BE2C (cell line): ENCODE data around the gene NHP2.

ENCODE experiments used
- DNase-seq: peaks from one replicate; pipeline ENCODE4 v3.0.0-alpha.2; 2020
- H3K27me3 ChIP-seq: fragments of 250-450 bp; sonication (Bioruptor Pico); 2 replicates; pipeline ENCODE4 v1.5.1; 2020; ENCODE audit warnings: mild to moderate bottlenecking
- H3K36me3 ChIP-seq: fragments of 250-450 bp; sonication (Bioruptor Pico); 2 replicates; pipeline ENCODE4 v1.5.1; 2020; ENCODE audit warnings: mild to moderate bottlenecking
- H3K4me1 ChIP-seq: fragments of 250-450 bp; sonication (Bioruptor Pico); 2 replicates; pipeline ENCODE4 v1.5.1; 2020
- H3K4me3 ChIP-seq: 2 replicates; pipeline ENCODE4 v1.5.1; 2011; ENCODE audit warnings: low read depth, low read length
- H3K9me3 ChIP-seq: fragments of 250-450 bp; sonication (Bioruptor Pico); 2 replicates; pipeline ENCODE4 v1.5.1; 2020
- TF ChIP-seq, protein P1 (sequence below): IDR thresholded peaks from 2 replicates; pipeline ENCODE4 v1.5.1; 2012; ENCODE audit warnings: mild to moderate bottlenecking, low read depth, low read length

NHP2 gene

DNA sequence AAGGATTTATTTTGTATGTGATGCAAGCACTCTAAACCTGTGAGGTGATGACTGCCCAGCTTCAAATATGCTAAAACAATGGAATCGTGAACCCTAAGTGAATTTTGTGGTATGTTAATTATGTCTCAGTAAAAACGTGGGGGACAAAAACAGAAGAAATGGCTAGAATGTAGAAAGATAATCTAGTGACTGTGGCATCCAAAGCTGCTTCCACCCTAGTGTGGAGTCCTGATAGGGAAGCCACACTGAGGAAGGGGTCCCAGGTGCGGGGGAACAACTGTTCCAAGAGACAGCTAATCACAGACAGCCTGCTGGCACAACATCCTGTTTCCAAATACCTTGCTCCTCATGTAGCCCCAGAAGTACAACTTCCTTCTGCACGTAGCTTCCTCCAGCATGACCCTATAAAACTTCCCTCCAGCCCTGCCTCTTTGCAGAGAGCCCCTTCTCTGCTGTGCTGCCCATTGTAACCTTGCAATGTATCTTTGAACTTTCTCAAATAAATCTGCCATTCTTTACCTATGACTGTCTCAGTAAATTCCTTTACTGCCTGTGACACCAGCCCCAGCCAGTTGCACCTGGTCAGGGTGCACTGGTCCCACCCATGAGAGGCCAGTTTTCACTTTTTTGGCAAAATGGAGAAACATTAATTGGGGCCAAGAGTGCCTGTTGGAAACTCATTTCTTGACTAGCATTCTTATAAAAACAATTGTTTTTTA, 28.6 kb upstream of the NHP2 start:
- Histone ChIP-seq H3K4me1 (no peaks in the 10 kb centered on the region; the same call in 1 of the 2 replicates), H3K36me3 (no peaks in the 10 kb centered on the region), H3K9me3 (no peaks in the 10 kb centered on the region), H3K27me3 (no peaks in the 10 kb centered on the region), H3K4me3 (no peak overlapping the region)
- TF ChIP-seq, protein P1, sequence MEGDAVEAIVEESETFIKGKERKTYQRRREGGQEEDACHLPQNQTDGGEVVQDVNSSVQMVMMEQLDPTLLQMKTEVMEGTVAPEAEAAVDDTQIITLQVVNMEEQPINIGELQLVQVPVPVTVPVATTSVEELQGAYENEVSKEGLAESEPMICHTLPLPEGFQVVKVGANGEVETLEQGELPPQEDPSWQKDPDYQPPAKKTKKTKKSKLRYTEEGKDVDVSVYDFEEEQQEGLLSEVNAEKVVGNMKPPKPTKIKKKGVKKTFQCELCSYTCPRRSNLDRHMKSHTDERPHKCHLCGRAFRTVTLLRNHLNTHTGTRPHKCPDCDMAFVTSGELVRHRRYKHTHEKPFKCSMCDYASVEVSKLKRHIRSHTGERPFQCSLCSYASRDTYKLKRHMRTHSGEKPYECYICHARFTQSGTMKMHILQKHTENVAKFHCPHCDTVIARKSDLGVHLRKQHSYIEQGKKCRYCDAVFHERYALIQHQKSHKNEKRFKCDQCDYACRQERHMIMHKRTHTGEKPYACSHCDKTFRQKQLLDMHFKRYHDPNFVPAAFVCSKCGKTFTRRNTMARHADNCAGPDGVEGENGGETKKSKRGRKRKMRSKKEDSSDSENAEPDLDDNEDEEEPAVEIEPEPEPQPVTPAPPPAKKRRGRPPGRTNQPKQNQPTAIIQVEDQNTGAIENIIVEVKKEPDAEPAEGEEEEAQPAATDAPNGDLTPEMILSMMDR = no peak
- no peak for DNase-seq

DNA sequence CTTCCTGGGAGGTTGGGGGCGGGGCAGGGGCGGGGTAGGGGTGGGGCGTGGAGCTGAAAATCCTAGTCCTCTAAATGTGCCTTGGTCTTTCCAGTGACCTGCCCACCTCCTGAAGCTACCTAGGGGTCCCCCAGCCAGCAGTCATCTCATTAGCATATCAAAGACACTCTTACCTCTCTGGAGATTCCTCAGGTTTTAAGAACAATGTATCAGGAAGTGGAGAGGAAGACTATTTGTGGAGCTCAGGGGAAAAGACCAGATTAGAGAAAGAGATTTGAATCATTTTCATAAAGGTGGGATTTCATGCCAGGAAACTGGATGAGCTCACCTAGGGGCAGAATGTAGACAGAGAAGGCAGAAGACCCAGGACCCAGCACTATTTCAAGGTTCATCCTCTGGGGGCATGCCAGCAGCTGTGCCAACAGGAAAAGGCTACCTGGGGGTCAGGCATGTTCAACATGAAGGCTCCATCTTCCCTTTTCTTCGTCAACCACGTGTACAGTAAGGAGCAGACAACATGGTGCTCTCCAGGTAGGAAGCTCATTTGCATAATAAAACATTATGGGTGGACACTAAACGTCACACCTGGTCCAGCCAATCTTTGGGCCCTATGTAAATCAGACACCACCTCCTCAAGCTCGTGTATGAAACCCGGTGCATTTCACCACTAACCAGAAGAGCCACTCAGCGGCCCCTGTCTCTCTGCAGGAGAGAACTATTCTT, 26.6 kb upstream of the NHP2 start:
- no peaks in the 10 kb centered on the region for H3K36me3 ChIP-seq
- no peak for DNase-seq
- TF ChIP-seq, protein P1 = no peak
- H3K9me3 ChIP-seq = no peaks in the 10 kb centered on the region
- H3K4me1 ChIP-seq = no peaks in the 10 kb centered on the region
- no peak overlapping the region for H3K4me3 ChIP-seq
- no peaks in the 10 kb centered on the region for H3K27me3 ChIP-seq

- H3K4me1 ChIP-seq = no peaks in the 10 kb centered on the region
- H3K9me3 ChIP-seq = no peaks in the 10 kb centered on the region
- no peaks in the 10 kb centered on the region for H3K27me3 ChIP-seq
- TF ChIP-seq, protein P1 = no peak
- no peak for DNase-seq
- H3K36me3 ChIP-seq = no peaks in the 10 kb centered on the region
- no peak overlapping the region for H3K4me3 ChIP-seq
Measured at GRCh38 chr5:178177569-178177968, 23.9 kb upstream of the NHP2 start.

- TF ChIP-seq, protein P1 = no peak
- Histone ChIP-seq H3K9me3 (no peaks in the 10 kb centered on the region), H3K4me3 (no peak overlapping the region), H3K4me1 (no peaks in the 10 kb centered on the region), H3K36me3 (no peaks in the 10 kb centered on the region), H3K27me3 (no peaks in the 10 kb centered on the region)
- no peak for DNase-seq
Measured at GRCh38 chr5:178176791-178177190, 23.1 kb upstream of the NHP2 start.

GRCh38 chr5:178174456-178174855, 20.8 kb upstream of the NHP2 start:
- Histone ChIP-seq H3K27me3 (no peaks in the 10 kb centered on the region), H3K4me1 (no peaks in the 10 kb centered on the region), H3K4me3 (no peak overlapping the region), H3K36me3 (no peaks in the 10 kb centered on the region), H3K9me3 (no peaks in the 10 kb centered on the region)
- no peak for DNase-seq
- TF ChIP-seq, protein P1 = no peak

DNA sequence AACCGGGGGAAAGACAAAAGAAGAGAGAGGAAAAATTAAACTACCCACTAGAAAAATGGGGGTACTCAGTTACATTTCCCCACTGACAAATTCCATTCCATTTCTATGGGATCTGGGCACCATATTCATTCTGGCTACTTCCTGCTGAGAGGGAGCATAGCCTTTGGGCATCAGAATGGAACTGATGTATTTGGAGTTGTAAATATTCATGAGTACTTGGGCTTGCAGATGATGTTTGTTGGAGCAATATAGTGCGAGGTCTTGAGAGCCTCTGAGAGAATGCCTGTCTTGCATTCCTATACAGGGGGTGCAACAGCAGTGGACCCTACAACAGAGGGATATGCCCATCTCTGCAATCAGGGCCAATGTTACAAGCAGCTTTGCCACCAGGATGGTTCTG, 16.8 kb upstream of the NHP2 start:
- TF ChIP-seq, protein P1 = no peak
- H3K27me3 ChIP-seq = 0 out of 2 replicates have a peak, but pooled peaks cover 2% of the 10 kb centered on the region
- no peak overlapping the region for H3K4me3 ChIP-seq
- no peaks in the 10 kb centered on the region for H3K9me3 ChIP-seq
- H3K4me1 ChIP-seq = no peaks in the 10 kb centered on the region
- no peak for DNase-seq
- H3K36me3 ChIP-seq = no peaks in the 10 kb centered on the region
